ENCODE results near the gene CTAG1A.

GRCh38 chrX:154547245-154548027, 37.5 kb upstream of the CTAG1A start, which contains the start of gene IKBKG:
- TF ChIP-seq CTCF (IDR thresholded peaks at IDR 0.05): no peak
- TF ChIP-seq EZH2 (IDR thresholded peaks at IDR 0.05; ENCODE audit: borderline replicate concordance, insufficient read depth, low read depth, low read length, poor library complexity, severe bottlenecking): no peak

Measured in B cell (primary cell).